Astrocyte of the spinal cord (primary cell): ENCODE data around the gene CACNA1C.

Source experiments
- DNase-seq: peaks from one replicate; pipeline ENCODE4 v3.0.0; 2011; ENCODE audit warnings: low read depth, low spot score
- H3K4me3 ChIP-seq: 2 replicates; pipeline ENCODE4 v1.5.1; 2011; ENCODE audit warnings: low read depth, mild to moderate bottlenecking, low read length, moderate library complexity
- CTCF ChIP-seq: IDR thresholded peaks from 2 replicates; pipeline ENCODE4 v1.5.1; 2012; ENCODE audit warnings: low read depth, mild to moderate bottlenecking, low read length, inconsistent platforms
- in situ Hi-C: cut with HindIII; loops from 2 replicates; pipeline ENCODE4 v1.10.0; 2017; ENCODE audit warnings: low sequenced_read_pairs

The CACNA1C gene

GRCh38 chr12:2652011-2652400 is 599.2 kb downstream of the CACNA1C start:
- in situ Hi-C loops = no loop called here
- no peak for TF ChIP-seq CTCF
- H3K4me3 ChIP-seq = no peak overlapping the region
- DNase-seq = no peak

- no peak for DNase-seq
- TF ChIP-seq CTCF = no peak
- H3K4me3 ChIP-seq = no peak overlapping the region
- in situ Hi-C loops = no loop called here
Measured at GRCh38 chr12:2652401-2653081, 599.8 kb downstream of the CACNA1C start.

- in situ Hi-C loops = no loop called here
- no peak for DNase-seq
- H3K4me3 ChIP-seq = no peak overlapping the region
- TF ChIP-seq CTCF = no peak
Measured at GRCh38 chr12:2653461-2653965, 600.7 kb downstream of the CACNA1C start.

DNA sequence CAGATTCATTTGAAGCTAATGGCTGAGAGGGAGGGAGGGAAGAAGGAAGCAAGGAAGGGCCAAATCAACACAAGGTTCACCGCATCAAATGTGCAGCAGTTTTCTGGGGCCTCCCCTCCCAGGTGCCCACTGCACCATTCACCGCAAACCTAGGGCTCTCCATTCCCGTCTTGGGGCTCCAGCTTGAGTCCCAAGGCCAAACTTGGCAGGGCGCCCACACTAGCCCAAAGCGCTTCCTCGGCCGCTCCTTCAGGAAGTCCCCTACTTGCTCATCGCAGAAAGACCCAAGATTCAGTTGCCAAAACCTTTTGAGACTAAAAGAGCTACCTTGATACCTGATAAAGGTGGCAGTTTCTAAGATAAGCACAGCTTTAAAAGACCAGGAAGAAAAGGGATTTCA is 601.5 kb downstream of the CACNA1C start:
- no peak overlapping the region for H3K4me3 ChIP-seq
- in situ Hi-C loops = no loop called here
- no peak for DNase-seq
- no peak for TF ChIP-seq CTCF

DNA sequence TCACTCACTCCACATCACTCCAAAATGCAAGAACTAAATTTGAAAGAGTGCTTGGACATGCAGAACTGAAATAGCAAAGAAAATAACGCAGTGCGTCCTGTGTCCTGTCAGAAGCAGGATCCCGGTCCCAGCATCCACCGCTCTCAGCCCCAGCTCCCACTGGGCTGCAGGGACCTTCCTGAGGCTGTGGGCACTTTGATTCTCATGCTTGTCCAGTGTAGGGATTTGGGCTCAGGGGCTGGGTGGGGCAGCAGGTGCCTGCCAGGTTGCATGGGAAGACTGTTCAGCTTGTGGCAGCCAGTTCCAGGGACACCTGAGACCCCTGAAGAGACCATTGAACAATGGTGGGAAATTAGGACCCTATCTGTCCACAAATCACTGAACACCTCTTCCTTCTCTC is 602.0 kb downstream of the CACNA1C start:
- in situ Hi-C loops = no loop called here
- no peak for TF ChIP-seq CTCF
- DNase-seq = no peak
- no peak overlapping the region for H3K4me3 ChIP-seq

DNA sequence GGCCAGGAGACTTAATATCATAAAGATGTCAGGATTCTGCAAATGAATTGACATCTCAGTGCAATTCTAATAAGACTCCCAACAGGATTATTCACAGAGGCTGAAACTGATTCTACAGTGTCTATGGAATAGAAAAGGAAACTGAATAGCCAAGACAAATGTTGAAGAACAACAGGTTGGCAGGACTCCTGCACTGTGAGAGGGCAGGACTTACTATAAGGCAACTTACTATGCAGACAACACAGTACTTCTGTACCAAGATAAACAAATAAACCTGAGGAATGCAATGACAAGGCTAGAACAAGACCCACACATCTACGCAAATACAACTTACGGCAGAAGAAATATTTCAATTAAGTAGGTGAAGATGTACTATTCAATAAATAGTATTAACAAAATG is 609.7 kb downstream of the CACNA1C start:
- TF ChIP-seq CTCF = no peak
- in situ Hi-C loops = no loop called here
- DNase-seq = no peak
- no peak overlapping the region for H3K4me3 ChIP-seq
